Activated CD8-positive, alpha-beta memory T cell treated with anti-CD3 and anti-CD28 coated beads, Interleukin-2, amount 50 U/mL, for 4 hours (primary cell): ENCODE measurements around the gene ELK4.

ENCODE experiments used
- DNase-seq: peaks from one replicate; pipeline ENCODE4 v3.0.0-alpha.2; 2020

ELK4 gene

GRCh38 chr1:205626216-205626615 is 5.6 kb downstream of the ELK4 start:
- no peak for DNase-seq

- no peak for DNase-seq
These were observed 8.2 kb downstream of the ELK4 start for GRCh38 chr1:205623646-205624045.

GRCh38 chr1:205620269-205620668 is 11.5 kb downstream of the ELK4 start:
- no peak for DNase-seq

- DNase-seq: no peak
These were observed 12.4 kb downstream of the ELK4 start for GRCh38 chr1:205619376-205619775.

- DNase-seq: no peak
These were observed 15.1 kb downstream of the ELK4 start for GRCh38 chr1:205616563-205617293.

GRCh38 chr1:205615789-205616188 is 16.0 kb downstream of the ELK4 start:
- no peak for DNase-seq

- no peak for DNase-seq
These were observed 17.9 kb downstream of the ELK4 start for GRCh38 chr1:205613854-205614412.

- DNase-seq: no peak
These were observed 19.3 kb downstream of the ELK4 start for GRCh38 chr1:205612556-205612955.

GRCh38 chr1:205612104-205612503 is 19.7 kb downstream of the ELK4 start:
- DNase-seq: no peak

- no peak for DNase-seq
These were observed 20.8 kb downstream of the ELK4 start for GRCh38 chr1:205610901-205611466.

- DNase-seq: no peak
These were observed 21.8 kb downstream of the ELK4 start for GRCh38 chr1:205610036-205610435.

- no peak for DNase-seq
These were observed 26.8 kb downstream of the ELK4 start for GRCh38 chr1:205604825-205605505.

GRCh38 chr1:205604059-205604458 is 27.8 kb downstream of the ELK4 start:
- DNase-seq: no peak

GRCh38 chr1:205601205-205601604 is 30.6 kb downstream of the ELK4 start:
- no peak for DNase-seq

- no peak for DNase-seq
These were observed 31.7 kb downstream of the ELK4 start for GRCh38 chr1:205600085-205600484.

- DNase-seq: no peak
These were observed 32.2 kb downstream of the ELK4 start for GRCh38 chr1:205599669-205600042.

- DNase-seq: no peak
These were observed 32.8 kb downstream of the ELK4 start for GRCh38 chr1:205598841-205599668.

GRCh38 chr1:205597691-205598314 is 34.0 kb downstream of the ELK4 start:
- DNase-seq: no peak

- no peak for DNase-seq
These were observed 34.9 kb downstream of the ELK4 start for GRCh38 chr1:205596876-205597275.

GRCh38 chr1:205595861-205596260 is 36.0 kb downstream of the ELK4 start:
- DNase-seq: no peak

GRCh38 chr1:205595435-205595834 is 36.4 kb downstream of the ELK4 start:
- DNase-seq: no peak

- no peak for DNase-seq
These were observed 37.0 kb downstream of the ELK4 start for GRCh38 chr1:205594846-205595245.

- DNase-seq: no peak
These were observed 37.8 kb downstream of the ELK4 start for GRCh38 chr1:205593967-205594366.
